GM21367 (cell line): ENCODE measurements around the gene HNRNPM.
"Not testable (repeated sequence)": the region's sequence is repeated elsewhere in the genome, so short reads cannot be mapped to it uniquely, and the experiment has no call there.

ENCODE experiments used
- ATAC-seq: cut with Tn5 transposase; IDR thresholded peaks from one replicate; pipeline ENCODE4 v1.9.1; 2021; ENCODE audit not compliant: unreplicated experiment

HNRNPM gene

GRCh38 chr19:8425331-8425730, 19.4 kb upstream of the HNRNPM start:
- ATAC-seq: not testable (repeated sequence)

- ATAC-seq: no peak
These were observed 18.5 kb upstream of the HNRNPM start for GRCh38 chr19:8426283-8426682.

- no peak for ATAC-seq
These were observed 15.7 kb upstream of the HNRNPM start for GRCh38 chr19:8429044-8429443.

GRCh38 chr19:8429826-8430225, 14.9 kb upstream of the HNRNPM start:
- ATAC-seq: no peak

- ATAC-seq: no peak
These were observed 14.1 kb upstream of the HNRNPM start for GRCh38 chr19:8430650-8431049.

GRCh38 chr19:8438236-8438635, 6.5 kb upstream of the HNRNPM start:
- no peak for ATAC-seq

- ATAC-seq: no peak
These were observed 2.8 kb upstream of the HNRNPM start for GRCh38 chr19:8441725-8442544.

- not testable (repeated sequence) for ATAC-seq
These were observed 567 bp upstream of the HNRNPM start for GRCh38 chr19:8444140-8444676.

- ATAC-seq: peak; percentile 21
These were observed 770 bp downstream of the HNRNPM start for GRCh38 chr19:8445488-8446001.

GRCh38 chr19:8446061-8446709, 1.4 kb downstream of the HNRNPM start:
- no peak for ATAC-seq

- ATAC-seq: no peak
These were observed 5.1 kb downstream of the HNRNPM start for GRCh38 chr19:8449830-8450229.

GRCh38 chr19:8451377-8451776, 6.6 kb downstream of the HNRNPM start:
- no peak for ATAC-seq

GRCh38 chr19:8451885-8452284, 7.1 kb downstream of the HNRNPM start:
- ATAC-seq: no peak

GRCh38 chr19:8452446-8453123, 7.8 kb downstream of the HNRNPM start:
- ATAC-seq: no peak

- no peak for ATAC-seq
These were observed 8.8 kb downstream of the HNRNPM start for GRCh38 chr19:8453616-8454015.

- no peak for ATAC-seq
These were observed 9.4 kb downstream of the HNRNPM start for GRCh38 chr19:8454218-8454617.

GRCh38 chr19:8455018-8455417, 10.2 kb downstream of the HNRNPM start:
- no peak for ATAC-seq

- no peak for ATAC-seq
These were observed 11.3 kb downstream of the HNRNPM start for GRCh38 chr19:8456064-8456463.

GRCh38 chr19:8457209-8457608, 12.4 kb downstream of the HNRNPM start:
- no peak for ATAC-seq

- no peak for ATAC-seq
These were observed 13.1 kb downstream of the HNRNPM start for GRCh38 chr19:8457827-8458226.

- no peak for ATAC-seq
These were observed 13.6 kb downstream of the HNRNPM start for GRCh38 chr19:8458380-8458779.
